GM21825 (cell line): ENCODE measurements around the gene PRDM16.

Experiments used
- ATAC-seq: cut with Tn5 transposase; IDR thresholded peaks from one replicate; pipeline ENCODE4 v1.9.1; 2021; ENCODE audit warnings: mild to moderate bottlenecking, moderate library complexity; ENCODE audit not compliant: unreplicated experiment

The PRDM16 gene

DNA sequence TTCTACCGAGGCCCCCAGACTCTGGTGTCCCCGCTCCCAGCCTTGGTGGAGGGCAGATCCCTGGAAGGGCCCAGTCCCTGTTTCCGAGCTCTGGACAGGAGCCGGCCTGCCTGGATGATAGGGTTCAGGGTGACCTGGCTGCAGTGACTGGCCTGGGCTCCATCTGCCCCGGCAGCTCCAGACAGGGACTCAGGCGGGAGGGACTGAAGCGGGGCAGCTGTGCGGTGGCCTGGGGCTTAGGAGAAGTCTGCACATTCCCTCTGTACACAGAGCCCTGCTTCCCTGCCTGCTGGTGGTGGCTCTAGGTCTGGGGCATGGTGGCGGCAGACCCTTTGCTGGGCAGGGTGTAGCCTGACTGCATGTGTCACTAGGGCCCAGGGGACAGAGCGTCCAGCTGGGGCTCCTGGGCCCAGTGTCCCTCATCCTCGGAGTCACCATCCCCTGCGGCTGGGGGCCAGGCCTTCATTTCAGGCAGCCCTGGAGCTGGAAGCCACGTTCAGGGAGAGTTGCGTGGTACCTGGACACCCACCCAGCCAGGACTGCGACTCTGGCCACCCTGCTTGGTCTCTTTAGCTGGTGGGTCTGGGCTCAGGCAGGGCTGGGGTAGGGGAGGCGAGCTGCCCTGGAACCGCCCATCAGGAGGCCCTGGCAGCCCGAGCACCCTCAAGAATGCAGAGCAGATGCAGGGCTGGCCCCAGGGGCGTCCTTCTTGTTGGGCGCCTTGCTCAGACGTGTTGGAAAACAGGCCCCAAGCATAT, 395.1 kb downstream of the PRDM16 start:
- ATAC-seq: no peak

DNA sequence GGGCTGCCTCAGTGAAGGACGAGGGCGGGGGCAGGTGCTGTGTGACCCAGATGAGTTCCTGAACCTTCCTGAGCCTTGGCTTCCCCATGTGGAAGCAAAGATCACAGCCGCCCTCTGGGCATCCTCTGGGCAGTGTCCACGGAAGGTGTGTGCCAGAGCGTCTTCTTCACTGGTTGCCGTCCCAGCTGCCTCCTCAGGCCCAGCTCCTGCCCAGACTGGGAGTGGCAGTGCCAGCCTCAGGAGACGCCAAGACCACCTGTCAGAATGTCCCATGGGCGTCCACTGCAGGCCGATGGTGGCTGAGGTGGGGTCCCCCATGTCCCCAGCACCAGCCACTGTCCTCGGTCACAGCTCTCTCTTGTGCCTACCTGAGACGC, 395.6 kb downstream of the PRDM16 start:
- ATAC-seq: no peak

DNA sequence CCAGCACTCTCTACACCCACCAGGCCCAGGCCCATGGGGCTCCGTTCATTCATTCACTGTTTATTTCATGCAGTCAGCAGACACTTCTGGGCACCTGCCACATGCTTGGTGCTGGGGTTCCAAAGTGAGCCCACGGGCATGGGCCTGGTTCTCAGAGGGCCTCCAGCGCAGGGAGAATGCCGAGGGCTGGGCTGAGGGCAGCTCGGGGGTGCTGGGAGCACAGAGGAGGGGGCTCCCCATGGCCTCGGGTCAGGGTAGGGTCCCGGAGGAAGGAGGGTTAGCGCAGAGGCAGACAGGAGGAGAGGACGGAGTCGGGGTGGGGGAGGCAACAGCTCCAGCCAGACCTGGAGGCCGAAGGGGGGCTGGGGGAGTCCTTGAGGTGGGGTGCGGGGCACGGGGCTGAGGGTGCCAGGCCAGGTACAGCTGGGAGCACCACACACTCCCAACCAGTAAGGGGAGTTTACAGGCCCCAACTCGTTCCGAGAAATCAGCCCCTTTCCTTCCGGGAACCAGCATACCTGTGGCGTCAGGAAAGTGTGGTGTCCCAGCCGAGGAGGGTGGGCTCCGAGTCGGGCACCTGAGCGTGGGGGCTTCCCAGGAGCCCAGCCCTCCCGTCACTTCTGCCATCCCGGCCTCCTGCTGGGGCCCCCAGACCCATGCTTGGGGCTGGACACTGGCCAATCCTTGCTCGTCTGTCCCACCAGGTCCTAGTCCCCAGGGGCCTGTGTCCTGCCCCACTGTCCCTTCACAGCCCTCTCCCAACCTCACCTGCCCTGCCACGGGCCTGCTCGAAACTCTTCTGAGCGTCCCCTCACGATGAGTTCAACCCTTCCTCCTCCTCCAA, 396.3 kb downstream of the PRDM16 start:
- no peak for ATAC-seq

DNA sequence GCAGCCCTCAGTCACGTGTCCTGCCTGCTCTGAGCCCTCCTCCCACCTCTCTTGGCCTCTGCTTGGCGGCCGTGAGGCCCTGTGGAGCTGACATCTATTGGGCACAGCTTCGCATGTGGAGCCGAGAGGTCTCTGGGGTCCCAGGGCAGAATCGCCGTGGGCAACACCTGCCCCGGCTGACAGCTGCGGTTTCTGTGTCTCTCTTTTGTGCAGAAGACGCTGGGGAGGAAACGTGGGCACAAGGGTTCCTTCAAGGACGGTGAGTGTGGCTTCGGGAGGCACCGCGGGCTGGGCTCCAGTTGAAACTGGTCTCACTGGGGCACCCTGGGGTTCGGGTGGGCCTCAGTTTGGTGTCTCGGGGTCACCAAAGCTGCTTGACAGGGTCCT, 396.9 kb downstream of the PRDM16 start:
- no peak for ATAC-seq

DNA sequence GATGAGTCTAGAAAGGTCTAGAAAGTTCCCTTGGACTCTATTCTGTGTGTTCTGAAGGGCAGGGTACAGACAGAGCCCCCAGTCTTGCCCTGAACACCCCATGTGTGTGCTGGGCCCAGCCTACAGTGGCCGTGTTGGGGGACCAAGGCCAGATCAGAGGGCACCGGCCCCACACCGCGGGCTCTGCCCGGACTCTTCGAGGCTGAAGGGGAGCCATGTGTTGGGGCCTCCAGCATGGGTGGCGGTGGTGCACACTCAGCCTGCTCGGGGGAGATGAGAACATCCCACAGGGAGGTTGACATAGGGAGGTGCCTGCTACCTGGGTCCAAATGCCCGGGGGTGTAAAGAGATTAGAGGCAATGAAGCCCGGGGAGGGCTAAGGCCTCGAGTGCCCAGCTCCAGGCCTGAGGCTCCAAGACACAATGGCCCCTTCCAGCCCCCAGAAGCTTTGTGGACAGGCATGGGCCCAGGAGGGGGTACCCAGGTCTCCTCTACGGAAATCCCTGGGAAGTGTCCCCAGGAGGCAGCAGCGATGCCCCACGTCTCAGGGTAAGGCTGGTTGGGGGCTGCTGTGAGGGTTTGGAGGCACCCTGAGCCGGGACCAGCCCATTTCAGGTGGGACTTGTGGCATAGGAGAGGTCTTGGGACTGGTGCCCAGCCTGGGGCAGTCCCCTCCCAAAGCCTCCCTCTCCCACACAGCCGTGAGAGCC, 397.5 kb downstream of the PRDM16 start:
- ATAC-seq: no peak

DNA sequence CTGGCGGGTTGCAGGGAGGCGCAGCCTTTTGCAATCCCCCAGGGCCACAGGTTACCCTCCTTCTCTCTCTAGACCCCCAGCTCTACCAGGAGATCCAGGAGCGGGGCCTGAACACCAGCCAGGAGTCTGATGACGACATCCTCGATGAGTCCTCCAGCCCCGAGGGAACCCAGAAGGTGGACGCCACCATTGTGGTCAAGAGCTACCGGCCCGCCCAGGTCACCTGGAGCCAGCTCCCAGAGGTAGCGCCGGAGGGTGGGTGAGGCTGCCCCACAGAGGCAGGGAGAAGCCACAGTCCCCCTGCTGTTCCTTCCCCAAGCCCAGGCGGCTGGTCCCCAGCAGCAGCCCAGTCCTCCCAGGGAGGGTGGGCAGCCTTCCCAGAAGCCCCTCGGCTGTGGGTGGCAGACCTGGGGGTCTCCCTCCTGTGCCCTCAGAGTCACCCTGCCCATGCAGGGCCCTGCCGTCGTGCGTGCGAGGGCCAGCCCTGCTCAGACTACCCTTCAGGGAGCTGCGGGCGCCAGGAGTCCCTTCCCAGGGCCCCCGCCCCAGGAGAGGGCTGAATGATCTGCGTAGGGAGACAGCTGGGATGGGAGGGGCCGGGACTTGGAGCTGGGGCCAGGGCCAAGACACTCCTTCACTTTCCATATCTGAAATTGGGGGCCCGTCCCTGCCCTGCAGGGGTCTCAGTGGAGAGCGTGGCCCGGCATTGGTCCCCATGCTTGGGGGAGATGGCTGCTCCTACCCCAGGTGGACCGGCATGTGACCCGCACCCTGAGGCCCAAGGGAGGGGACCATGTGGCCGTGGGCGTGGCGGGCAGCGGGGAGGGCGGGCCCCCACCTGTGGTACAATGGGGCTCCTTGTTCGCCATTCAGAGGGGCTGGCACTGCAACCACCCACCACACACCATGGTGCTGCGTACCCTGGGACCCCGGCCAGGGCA, 398.4 kb downstream of the PRDM16 start:
- ATAC-seq: no peak

DNA sequence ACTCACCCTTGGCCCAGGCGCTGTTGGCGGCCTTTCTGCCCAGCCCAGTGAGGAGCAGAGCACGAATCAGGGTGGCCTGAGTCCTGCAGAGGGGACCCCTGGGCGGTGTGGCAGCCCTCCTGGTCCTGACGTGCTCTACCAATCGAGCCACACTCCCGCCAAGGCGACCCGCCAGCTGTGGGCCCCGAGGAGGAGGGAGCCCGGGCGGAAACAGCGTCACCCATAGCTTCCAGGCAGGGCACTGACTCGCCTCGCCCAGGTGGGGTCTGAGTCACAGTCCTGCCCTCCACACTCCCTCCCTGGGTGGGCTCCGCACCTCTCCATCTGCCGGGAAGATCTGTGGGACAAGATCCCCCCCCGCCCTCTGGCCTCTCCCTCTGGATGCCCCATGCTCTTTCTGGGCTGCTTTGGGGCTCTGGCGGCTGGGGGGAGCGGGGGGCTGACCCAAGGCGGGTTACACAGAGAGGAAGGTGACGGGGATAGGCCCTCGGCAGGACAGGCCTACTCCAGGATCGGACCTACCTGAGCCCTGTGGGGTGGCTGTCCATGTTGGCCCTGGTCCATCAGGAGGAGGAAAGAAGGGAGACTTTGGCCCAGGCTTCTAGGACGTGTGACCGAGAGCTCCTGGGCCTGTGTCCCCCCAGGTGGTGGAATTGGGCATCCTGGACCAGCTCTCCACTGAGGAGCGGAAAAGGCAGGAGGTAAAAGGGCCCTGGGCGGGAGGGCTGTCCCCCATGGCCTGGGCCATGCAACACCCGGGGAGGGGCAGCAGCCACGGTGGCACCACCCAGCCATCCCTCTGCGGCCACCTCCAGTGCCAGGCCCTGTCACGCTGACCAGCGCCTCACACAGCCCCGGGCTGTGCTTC, 399.5 kb downstream of the PRDM16 start:
- no peak for ATAC-seq

DNA sequence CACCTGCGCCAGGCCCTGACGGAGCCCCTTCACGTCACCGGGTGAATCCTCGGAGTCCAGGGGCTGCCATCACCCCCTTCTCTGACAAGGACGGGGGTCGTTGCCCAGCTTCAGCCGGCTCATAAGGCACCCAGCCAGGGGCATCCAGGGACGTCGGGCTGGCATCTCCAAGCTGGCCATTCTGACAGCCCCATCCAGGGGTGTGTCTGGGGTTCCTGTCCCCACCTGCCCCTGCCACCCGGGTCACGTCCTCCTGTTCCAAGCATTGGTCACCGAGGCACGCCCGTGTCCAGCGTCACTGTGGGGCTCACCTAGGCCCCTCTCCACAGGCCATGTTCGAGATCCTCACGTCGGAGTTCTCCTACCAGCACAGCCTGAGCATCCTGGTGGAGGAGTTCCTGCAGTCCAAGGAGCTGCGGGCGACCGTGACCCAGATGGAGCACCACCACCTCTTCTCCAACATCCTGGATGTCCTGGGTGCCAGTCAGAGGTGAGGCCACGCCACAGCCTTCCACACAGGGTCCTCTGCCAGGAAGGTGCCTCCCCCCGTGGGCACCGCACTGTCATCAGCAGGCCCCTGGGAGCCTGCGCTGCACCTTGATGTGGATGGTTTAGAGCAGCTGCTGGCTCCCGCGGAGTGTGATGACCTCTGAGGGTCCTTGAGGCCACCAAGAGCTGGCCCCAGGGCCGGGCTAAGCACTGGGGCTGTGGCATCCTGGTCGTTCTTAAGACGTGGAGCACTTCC, 400.3 kb downstream of the PRDM16 start:
- ATAC-seq: no peak

DNA sequence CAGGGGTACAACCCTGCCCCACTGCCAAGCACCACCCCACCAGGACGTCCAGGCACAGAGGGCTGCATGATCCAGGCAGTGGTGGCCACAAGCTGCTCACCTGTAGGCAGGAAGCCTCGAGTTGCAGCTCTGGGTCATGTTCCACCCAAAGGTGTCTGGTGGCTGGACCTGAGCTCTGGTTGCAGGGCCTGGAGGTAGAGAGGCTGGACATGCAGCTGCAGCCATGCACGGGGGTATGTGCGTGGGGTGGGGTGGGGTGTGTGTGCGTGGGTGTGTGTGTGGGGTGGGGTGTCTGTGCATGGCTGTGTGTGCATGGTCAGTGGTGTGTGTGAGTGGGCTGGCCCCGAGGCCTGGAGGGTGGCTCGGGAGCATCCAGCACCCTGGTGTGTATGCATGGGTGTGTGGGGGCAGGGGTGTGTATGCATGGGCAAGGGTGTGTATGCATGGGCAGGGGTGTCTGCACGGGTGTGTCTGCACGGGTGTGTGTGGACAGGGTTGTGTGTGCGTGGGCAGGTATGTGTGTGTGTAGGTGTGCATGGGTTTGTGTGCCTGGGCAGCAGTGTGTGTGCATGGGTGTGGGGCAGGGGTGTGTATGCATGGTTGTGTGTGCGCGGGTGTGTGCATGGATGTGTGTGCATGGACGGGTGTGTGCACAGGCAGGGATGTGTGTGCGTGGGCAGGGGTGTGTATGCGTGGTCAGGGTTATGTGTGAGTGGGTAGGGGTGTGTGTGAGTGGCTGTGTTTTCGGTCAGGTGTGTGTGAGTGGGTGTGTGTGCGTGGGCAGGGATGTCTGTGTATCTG, 401.0 kb downstream of the PRDM16 start:
- ATAC-seq: no peak

DNA sequence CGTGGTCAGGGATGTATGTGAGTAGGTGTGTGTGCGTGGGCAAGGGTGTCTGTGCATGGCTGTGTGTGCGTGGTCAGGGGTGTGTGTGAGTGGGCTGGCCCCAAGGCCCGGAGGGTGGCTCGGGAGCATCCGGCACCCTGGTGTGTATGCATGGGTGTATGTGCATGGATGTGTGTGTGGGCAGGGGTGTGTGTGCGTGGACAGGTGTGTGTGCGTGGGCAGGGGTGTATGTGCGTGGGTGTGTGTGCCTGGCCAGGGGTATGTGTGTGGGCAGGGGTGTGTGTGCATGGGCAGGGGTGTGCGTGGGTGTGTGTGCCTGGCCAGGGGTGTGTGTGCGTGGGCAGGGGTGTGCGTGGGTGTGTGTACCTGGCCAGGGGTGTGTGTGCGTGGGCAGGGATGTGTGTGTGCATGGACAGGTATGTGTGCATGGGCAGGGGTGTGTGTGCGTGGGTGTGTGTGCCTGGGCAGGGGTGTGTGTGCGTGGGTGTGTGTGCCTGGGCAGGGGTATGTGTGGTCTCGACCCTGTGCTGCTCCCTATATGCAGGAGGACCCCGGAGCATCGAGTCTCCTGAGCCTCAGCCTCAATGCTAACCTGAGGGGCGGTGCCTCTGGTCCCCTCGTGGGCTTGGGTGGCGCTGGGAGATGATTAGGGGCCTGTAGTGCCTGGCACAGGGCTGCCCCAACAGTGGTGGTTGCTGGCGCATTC, 401.8 kb downstream of the PRDM16 start:
- ATAC-seq: no peak

DNA sequence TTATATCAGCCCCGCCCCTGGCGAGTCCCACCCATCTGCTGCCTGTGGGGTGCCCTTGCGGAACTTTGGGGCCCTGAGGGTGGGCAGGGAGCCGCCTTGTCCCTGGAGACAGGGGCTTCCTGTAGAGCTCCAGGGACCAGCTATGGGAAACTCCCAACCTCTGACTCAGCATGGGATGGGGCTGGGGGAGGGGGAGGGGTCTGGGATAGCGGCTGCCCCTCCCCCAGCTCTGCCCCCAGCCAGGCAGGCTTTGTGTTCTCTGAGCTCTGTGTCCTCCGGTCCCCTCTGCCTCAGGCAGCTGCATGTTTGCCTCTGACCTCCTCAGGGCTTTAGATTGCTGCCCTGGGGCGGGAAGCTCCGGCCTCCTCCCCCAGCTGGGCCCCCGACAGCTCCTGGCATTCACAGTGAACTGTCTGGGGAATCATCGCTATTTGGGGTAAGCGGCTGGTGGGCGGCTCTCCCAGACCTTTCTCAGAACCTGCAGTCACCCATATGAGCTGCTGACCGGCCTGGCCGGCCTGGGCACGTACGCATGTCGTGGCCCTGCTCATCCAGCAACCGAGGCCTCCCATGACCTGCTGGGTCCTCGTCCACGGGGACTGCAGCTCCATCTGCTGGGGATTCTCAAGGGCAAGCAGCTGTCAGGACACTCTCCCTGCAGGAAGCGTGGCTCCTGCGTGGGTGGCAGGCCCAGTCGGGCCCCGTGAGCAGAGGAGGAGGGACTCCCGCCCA, 402.5 kb downstream of the PRDM16 start:
- no peak for ATAC-seq

DNA sequence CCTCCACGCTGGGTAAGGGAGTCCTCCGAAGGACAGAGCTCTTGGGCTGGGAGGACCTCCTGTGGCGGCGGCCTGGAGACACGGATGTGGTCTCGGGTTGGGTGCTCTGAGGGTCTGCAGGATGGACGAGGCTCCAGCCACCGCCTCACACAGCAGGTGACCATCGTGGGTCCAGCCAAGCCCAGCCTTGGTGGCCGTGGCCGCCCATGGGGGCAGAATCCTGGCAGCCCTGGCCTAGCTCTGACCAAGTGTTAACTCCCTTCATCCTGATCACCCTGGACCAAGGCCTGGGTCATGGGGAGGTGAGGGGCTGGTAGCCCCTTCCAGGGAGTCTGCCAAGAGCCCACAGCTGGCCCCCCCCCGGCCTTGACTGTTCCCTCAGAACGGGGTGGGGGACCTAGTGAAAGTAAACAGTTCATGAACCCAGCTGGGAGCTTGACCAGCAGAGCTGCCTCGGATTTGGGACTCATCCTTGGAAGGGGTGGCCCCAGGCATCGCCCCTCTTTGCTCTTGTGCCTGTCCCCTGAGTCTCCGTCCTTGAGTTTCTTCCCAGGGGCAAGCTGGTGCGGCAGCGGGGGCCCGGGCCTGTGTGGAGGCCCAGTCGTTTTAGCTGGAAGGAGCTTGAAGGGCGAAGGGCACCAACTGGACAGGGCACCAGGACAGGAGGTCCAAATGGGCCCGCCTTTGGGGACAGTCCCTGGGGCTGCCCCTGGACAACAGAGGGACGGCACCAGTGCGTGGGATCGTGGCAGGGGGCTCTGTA, 403.3 kb downstream of the PRDM16 start:
- no peak for ATAC-seq

DNA sequence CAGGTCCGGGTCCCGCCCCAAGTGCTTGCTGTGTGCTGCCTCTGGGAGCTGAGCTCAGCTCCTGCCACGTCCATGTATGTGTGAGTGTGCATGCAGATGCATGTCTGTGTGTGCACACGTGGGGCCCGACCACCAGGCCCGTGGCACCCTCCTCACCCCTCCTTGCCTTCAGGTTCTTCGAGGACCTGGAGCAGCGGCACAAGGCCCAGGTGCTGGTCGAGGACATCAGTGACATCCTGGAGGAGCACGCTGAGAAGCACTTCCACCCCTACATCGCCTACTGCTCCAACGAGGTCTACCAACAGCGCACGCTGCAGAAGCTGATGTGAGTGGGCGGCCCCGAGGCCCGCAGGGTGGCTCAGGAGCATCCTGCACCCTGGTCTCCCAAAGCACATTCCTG, 403.9 kb downstream of the PRDM16 start:
- no peak for ATAC-seq

DNA sequence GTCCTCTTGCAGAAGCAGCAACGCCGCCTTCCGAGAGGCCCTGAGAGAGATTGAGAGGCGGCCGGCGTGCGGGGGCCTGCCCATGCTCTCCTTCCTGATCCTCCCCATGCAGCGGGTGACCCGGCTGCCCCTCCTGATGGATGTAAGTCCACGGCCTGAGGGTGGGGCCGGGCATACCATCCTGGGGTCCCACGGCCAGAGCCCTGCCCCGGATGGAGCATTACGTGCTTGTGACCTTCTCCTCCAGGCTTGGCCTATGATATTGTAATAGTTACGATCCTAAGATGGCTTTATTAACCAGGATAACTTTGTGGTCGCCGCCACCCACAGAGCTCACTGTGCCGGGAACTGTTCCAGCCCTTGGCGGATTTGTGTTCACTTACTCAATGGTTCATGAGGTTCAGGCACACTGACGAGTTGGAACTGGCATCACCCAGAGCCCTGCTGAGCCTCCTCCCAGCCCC, 404.4 kb downstream of the PRDM16 start:
- ATAC-seq: no peak

DNA sequence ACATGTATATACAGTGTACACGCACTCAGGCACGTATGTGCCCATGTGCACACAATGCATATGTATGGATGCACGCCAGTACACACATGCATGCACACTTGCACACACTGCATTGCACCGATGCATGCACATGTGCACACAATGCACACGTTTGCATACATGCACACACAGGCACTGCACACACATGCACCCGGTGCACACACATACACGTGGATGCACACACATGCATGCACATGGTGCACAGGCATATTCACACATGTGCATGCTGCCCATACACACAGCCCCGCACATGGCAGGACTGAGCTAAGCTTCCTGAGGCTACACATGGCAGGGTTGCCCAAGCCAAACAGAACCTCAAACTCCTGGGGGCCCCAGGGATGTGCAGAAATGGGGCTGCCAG, 405.0 kb downstream of the PRDM16 start:
- no peak for ATAC-seq

DNA sequence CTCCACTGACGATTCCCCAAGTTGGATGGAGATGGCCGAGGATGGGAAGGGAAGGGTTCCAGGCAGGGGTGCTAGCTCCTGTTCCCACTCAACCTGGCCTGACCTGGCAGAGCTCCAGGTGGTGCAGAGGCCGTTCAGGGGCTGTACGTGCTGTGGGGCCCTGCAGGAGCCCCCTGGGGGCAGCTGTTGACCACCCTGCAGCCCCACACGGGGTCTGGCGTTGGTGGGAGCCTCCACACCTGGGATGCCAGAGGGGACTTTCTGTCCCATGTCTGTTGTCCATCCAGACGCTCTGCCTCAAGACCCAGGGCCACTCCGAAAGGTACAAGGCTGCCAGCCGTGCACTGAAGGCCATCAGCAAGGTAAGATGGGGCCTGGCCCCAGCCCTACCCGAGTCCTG, 405.4 kb downstream of the PRDM16 start:
- no peak for ATAC-seq
